IgD-negative memory B cell (primary cell): Measurements from ENCODE around the gene BEST2. TPM values are rescaled to one million over a fixed set of nuclear protein-coding genes. Genes with fewer than 3 reads are reported as not detected.
A peak's percentile ranks its signal among the peaks of the same experiment; 100 is the strongest.
"Not testable (repeated sequence)": the region's sequence is repeated elsewhere in the genome, so short reads cannot be mapped to it uniquely, and the experiment has no call there.

ENCODE experiments used
- H3K27ac Mint-ChIP-seq, 3 donors: one replicate each; pipeline ENCODE4 v1.8.0; 2020 to 2022; ENCODE audit warnings: mild to moderate bottlenecking in 3 of 3, mixed read lengths in 3 of 3, moderate library complexity in 1 of 3
- H3K27me3 Mint-ChIP-seq: one replicate; pipeline ENCODE4 v1.8.0; 2021; ENCODE audit warnings: mixed read lengths
- H3K36me3 Mint-ChIP-seq: one replicate; pipeline ENCODE4 v1.8.0; 2020; ENCODE audit warnings: mild to moderate bottlenecking, mixed read lengths
- H3K4me1 Mint-ChIP-seq, 3 donors: one replicate each; pipeline ENCODE4 v1.8.0; 2020 to 2022; ENCODE audit warnings: mixed read lengths in 3 of 3, mild to moderate bottlenecking in 1 of 3
- H3K4me3 Mint-ChIP-seq, 4 donors: one replicate each; pipeline ENCODE4 v1.8.0; 2020 to 2022; ENCODE audit warnings: mild to moderate bottlenecking in 4 of 4, mixed read lengths in 4 of 4, moderate library complexity in 3 of 4
- H3K9me3 Mint-ChIP-seq, 3 donors: one replicate each; pipeline ENCODE4 v1.8.0; 2020 to 2021; ENCODE audit warnings: mixed read lengths in 3 of 3, mild to moderate bottlenecking in 1 of 3
- polyA plus RNA-seq: library from polyadenylated mRNA; unstranded; fragments of 300-500 nt; fragmentation: Illumina TruSeq; gene quantifications from one replicate; pipeline ENCODE4 v1.2.3, GENCODE V29; 2021

The BEST2 gene
- polyA plus RNA-seq, 1 donor from 2014 or later, result not detected

DNA sequence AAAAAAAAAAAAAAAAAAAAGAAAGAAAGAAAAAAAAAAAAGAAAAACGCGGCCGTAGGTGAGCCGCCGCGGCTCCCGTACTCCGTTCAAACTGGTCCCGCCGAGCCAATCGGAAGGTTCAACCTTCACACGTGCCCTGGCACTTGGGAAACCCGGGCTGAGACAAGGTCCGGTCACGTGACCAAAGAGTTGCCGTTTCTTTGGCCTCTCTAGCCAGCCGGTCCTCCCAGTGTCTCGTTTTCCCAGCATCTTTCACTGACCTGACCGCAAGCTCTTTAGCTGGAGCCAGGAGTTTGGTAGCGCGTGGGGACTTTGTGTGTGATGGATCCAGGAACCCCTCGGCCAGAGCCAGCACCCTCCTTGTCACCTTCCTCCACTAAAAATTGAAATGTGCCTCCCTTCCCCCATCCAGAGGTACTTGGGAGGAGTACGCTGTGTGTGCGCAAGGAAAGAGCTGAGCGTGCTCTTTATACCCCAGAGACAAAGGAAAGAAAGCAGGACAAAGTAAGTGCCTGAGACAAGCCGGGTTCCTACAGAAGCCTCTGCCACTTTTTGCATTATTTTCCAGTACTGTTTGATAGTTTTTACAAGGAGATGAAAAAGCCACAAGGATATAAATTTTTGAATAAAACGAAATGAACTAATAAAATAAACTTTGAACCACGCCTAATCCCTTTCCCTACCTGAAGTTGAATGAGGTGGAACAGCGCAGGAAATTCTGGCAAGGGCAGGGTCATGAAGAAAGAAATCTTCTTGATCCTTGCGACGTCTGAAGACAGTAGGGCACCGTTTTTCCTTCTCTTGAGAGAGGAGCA lies 28.8 kb upstream of the BEST2 start:
- H3K9me3 Mint-ChIP-seq, result no peaks in the 10 kb centered on the region
- H3K4me3 Mint-ChIP-seq, result peak overlapping the region; percentile 89 to 99 (median 98)
- peak overlapping the region; percentile 96 to 99 (median 98) for H3K27ac Mint-ChIP-seq
- peaks cover 5% of the 10 kb centered on the region for H3K36me3 Mint-ChIP-seq
- H3K27me3 Mint-ChIP-seq, result no peaks in the 10 kb centered on the region
- H3K4me1 Mint-ChIP-seq, result peaks cover 25 to 28% (median 25%) of the 10 kb centered on the region in 3 donors

- Mint-ChIP-seq H3K36me3 (peaks cover 5% of the 10 kb centered on the region), H3K9me3 (no peaks in the 10 kb centered on the region), H3K4me3 (peak overlapping the region; percentile 89 to 99 (median 98)), H3K27ac (peak overlapping the region; percentile 96 to 99 (median 98)), H3K27me3 (no peaks in the 10 kb centered on the region), H3K4me1 (peaks cover 25 to 28% (median 25%) of the 10 kb centered on the region in 3 donors)
These were observed 28.3 kb upstream of the BEST2 start for GRCh38 chr19:12723381-12723640.

DNA sequence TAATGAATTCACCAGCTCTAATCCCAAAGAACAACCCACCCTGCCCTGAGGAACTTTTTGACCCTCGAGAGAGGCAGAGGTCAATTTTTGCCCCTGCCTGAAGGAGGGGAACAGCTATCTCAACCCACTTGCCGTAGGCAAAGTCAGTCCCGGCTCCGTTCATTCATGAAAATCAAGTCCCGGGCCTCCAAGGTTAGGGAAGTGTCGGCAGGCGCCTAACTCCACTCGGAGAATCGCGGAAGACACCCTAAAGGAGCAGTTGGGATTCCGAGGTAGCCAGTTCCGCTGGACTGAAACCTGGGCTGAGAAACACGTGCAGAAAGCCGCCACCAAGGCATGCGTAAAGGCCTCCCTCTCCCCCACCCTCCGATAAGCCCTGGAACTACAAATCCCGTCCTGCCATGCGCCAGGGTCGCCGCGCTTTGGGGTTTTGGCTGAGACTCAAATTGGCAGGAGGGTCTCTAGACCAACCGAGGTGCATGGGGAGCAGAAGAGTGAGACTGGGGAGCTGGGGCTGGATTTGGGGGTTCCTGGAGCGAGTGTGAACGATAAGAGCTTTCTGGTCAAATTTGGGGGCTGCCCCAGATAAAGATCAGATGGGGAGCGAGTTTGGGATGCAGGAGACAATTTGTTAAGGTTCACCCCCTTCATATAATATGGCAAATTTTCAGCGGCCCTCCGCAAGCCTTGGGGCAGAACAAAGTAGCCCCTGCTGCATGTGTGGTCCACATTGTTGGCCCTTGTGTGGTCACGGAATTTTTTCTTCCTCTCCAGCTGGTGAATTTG lies 27.8 kb upstream of the BEST2 start, which contains the start of gene TNPO2:
Gene TNPO2 (minus strand): TSS at position 292 of the 786 bp plus-strand sequence. CDS start 2,955 bp downstream, outside the sequence.
- H3K4me1 Mint-ChIP-seq, result peaks cover 25 to 28% (median 25%) of the 10 kb centered on the region in 3 donors
- H3K36me3 Mint-ChIP-seq, result peaks cover 5% of the 10 kb centered on the region
- peak within 1 kb of the TSS; percentile 96 to 99 (median 98) for H3K27ac Mint-ChIP-seq
- H3K9me3 Mint-ChIP-seq, result no peaks in the 10 kb centered on the region
- no peaks in the 10 kb centered on the region for H3K27me3 Mint-ChIP-seq
- peak within 1 kb of the TSS; percentile 89 to 99 (median 98) for H3K4me3 Mint-ChIP-seq

DNA sequence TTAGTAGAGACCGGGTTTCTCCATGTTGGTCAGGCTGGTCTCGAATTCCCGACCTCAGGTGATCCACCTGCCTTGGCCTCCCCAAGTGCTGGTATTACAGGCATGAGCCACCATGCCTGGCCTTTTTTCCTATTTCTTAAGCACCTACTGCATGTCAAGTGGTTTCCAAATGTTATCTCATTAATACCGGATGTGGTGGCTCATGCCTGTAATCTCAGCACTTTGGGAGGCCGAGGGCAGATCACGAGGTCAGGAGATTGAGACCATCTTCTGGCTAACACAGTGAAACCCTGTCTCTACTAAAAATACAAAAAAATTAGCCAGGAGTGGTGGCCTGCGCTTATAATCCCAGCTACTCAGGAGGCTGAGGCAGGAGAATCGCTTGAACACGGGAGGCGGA lies 26.0 kb upstream of the BEST2 start:
- not testable (repeated sequence) for H3K27ac Mint-ChIP-seq, H3K27me3 Mint-ChIP-seq, H3K9me3 Mint-ChIP-seq, H3K36me3 Mint-ChIP-seq, H3K4me3 Mint-ChIP-seq
- peaks cover 31 to 36% (median 32%) of the 10 kb centered on the region in 3 donors for H3K4me1 Mint-ChIP-seq

DNA sequence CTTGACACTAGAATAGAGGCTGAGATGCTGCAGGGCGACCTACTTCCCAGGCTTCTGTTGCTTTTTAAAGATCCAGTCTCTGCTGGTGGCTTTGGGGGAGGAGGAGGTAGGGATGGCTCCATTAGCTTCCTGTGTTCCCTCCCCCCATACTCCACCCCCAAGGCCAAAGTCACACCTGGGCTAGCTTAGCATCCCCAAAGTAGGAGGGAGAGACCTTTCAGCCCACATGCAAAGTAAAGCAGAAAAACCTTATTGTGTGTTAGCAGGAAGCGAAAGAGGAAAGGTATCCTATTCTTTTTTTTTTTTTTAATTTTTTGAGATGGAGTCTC lies 24.6 kb upstream of the BEST2 start:
- Mint-ChIP-seq H3K4me3 (peak overlapping the region in 1 of 4 donors; percentile 85), H3K27ac (peak overlapping the region in 2 of 3 donors; percentile 77 to 94), H3K27me3 (no peaks in the 10 kb centered on the region), H3K9me3 (no peaks in the 10 kb centered on the region), H3K36me3 (peaks cover 5% of the 10 kb centered on the region), H3K4me1 (peaks cover 26 to 34% (median 31%) of the 10 kb centered on the region in 3 donors)

DNA sequence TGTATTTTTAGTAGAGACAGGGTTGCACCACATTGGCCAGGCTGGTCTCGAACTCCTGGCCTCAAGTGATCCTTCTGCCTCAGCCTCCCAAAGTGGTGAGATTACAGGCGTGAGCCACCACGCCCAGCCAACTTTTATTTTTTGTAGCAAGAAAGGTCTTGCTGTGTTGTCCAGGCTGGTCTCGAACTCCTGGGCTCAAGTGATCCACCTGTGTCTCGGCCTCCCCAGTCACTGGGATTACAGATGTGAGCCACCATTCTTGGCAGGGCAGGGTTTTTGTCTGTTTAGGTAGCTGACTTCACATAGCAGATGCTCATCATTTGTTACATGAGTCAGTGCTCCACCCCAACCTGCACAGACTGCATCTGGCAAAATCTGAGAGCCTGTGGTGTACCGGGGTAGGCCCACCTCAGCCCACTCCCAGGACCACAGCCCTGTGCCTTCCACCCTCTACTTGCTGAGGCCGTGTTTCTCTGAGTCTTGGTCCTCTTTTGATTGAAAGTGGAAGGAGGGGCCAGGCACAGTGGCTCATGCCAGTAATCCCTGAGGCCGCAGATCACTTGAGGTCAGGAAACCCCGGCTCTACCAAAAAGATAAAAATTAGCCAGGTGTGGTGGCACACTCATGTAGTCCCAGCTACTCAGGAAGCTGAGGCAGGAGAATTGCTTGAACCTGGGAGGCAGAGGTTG lies 23.7 kb upstream of the BEST2 start:
- Mint-ChIP-seq H3K4me1 (peaks cover 27 to 39% (median 31%) of the 10 kb centered on the region in 3 donors), H3K27ac (peak overlapping the region in 2 of 3 donors; percentile 76 to 77)

DNA sequence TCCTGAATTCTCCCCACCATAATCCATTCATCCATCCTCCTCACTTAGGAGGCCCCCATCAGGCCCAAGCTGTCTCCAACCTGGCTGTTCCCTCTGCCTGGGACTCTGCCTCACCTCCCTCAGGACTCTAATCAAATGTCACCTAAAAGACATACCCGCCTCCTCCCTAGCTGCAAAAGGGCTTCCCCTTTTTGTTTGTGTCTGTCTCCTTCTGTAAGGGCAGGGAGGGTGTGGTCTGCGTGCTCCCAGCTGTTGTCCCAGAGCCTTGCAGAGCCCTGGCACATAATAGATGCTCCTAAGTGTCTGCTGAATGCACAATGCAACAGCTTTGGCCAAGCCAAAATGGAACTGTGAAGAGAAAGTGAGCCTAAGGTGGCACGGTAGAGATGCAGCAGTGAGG lies 21.5 kb upstream of the BEST2 start:
- peaks cover 23 to 35% (median 29%) of the 10 kb centered on the region in 3 donors for H3K4me1 Mint-ChIP-seq
- no peaks in the 10 kb centered on the region for H3K27me3 Mint-ChIP-seq
- peaks cover 6% of the 10 kb centered on the region for H3K36me3 Mint-ChIP-seq
- H3K27ac Mint-ChIP-seq, result peak overlapping the region; percentile 62 to 89 (median 88)
- H3K9me3 Mint-ChIP-seq, result no peaks in the 10 kb centered on the region
- peak overlapping the region; percentile 71 to 91 (median 85) for H3K4me3 Mint-ChIP-seq

More for the DNA sequence above, 23.7 kb upstream of the BEST2 start:
- no peaks in the 10 kb centered on the region for H3K9me3 Mint-ChIP-seq
- no peaks in the 10 kb centered on the region for H3K27me3 Mint-ChIP-seq
- peaks cover 5% of the 10 kb centered on the region for H3K36me3 Mint-ChIP-seq
- H3K4me3 Mint-ChIP-seq, result peak overlapping the region in 1 of 4 donors; percentile 57

GRCh38 chr19:12731337-12731736 lies 20.3 kb upstream of the BEST2 start:
- peak overlapping the region in 1 of 3 donors; percentile 88 for H3K27ac Mint-ChIP-seq
- peaks cover 6% of the 10 kb centered on the region for H3K36me3 Mint-ChIP-seq
- H3K4me3 Mint-ChIP-seq, result peak overlapping the region in 1 of 4 donors; percentile 65
- H3K4me1 Mint-ChIP-seq, result peaks cover 22 to 36% (median 29%) of the 10 kb centered on the region in 3 donors
- no peaks in the 10 kb centered on the region for H3K27me3 Mint-ChIP-seq
- no peaks in the 10 kb centered on the region for H3K9me3 Mint-ChIP-seq

DNA sequence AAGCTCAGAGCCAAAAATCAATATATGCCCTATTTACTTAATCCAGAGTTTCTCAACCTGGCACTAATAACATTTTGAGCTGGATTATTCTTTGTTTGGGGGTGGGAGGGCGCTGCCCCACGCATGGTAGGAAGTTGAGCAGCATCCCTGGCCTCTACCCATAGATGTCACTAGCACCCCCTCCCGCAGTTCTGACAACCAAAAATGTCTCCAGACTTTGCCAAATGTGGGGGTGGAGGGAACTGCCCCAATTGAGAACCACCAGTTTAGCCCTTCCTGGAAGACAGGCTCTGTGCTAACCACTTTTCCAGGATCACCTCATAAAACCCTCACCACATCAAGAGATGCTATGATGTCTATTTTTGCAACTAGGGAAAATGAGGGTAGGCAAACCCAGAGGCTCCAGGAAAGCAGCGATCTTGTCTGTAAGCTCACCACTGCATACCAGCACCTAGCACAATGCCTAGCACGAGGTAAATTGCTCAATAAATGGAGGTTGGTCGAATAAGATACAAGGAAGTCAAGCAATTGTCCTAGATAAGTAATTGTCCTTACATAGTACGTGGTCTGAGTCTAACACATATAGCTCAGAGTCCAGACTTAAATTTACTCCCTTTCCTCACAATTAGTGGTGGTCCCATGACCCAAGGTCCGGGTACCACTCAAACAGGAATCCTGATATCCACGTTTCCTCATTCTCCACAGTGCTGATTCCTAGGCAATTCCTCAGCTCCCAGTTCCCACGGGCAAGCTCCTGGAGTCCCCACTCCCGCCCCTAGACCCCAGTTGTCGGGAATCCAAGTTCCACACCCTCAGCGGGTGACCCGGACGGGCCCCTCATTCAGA lies 18.0 kb upstream of the BEST2 start:
- Mint-ChIP-seq H3K36me3 (peaks cover 4% of the 10 kb centered on the region), H3K4me3 (peak overlapping the region; percentile 83 to 97 (median 96)), H3K4me1 (peaks cover 27 to 45% (median 41%) of the 10 kb centered on the region in 3 donors), H3K27ac (peak overlapping the region; percentile 88 to 97 (median 95)), H3K27me3 (peaks cover 2% of the 10 kb centered on the region), H3K9me3 (no peaks in the 10 kb centered on the region)

- Mint-ChIP-seq H3K27me3 (peaks cover 2% of the 10 kb centered on the region), H3K4me3 (peak within 1 kb of the TSS; percentile 82 to 100 (median 100)), H3K4me1 (peaks cover 17 to 32% (median 27%) of the 10 kb centered on the region in 3 donors), H3K36me3 (peaks cover 6% of the 10 kb centered on the region), H3K27ac (peak within 1 kb of the TSS; percentile 88 to 99 (median 93)), H3K9me3 (no peaks in the 10 kb centered on the region)
These were observed 14.4 kb upstream of the BEST2 start, which contains the start of gene GET3 for GRCh38 chr19:12736995-12737834. Gene GET3 (plus strand): TSS chr19:12737497. CDS start chr19:12737506, 9 bp downstream.

DNA sequence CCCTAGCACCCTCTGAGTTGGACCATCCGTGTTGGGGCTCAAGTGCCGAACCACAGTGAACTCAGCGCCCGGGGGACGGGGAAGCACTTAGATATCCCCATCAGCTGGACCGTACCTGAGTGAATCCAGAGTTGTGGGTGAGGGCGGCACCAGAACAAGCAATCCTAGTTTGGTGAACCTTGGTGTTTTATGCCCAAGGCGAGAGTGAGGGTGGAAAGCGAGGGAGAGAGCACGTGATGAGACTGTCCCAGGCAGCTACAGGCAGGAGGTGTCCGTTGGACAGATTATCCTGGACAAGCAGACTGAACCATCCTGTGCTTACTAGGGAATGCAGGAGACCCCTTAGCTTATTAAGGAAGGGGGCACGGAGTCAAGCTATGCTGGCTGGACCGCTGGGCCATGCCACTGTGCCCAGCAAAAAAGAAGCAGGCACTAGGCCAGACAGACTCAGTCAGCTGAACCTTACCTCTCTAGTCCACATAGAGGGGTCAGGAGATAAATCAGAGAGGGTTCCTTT lies 13.7 kb upstream of the BEST2 start:
- no peaks in the 10 kb centered on the region for H3K9me3 Mint-ChIP-seq
- peak overlapping the region in 2 of 3 donors; percentile 88 to 93 for H3K27ac Mint-ChIP-seq
- peaks cover 2% of the 10 kb centered on the region for H3K27me3 Mint-ChIP-seq
- H3K4me1 Mint-ChIP-seq, result peaks cover 16 to 28% (median 23%) of the 10 kb centered on the region in 3 donors
- H3K36me3 Mint-ChIP-seq, result peaks cover 9% of the 10 kb centered on the region
- peak overlapping the region; percentile 82 to 100 (median 100) for H3K4me3 Mint-ChIP-seq

DNA sequence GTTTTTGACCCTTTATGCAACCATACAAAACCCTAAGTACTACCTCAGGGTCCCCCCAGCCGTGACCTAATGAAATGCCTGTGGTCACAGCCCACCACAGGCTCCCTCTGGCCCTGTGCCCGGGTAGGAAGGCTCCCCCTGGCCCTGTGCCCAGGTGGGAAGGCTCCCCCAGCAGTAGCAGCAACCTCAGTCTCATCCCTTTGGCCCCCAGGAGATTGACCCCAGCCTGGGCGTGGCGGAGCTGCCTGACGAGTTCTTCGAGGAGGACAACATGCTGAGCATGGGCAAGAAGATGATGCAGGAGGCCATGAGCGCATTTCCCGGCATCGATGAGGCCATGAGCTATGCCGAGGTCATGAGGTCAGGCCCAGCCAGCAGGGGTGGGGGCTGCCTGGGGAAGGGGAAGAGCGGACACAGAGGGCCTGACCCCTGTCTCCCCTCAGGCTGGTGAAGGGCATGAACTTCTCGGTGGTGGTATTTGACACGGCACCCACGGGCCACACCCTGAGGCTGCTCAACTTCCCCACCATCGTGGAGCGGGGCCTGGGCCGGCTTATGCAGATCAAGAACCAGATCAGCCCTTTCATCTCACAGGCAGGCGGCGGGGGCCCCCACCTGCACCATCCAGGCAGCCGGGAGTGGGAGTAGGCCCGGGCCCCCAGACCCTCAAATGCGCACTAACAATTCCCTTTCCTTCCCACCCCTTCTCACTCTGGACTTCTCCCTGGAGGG lies 6.3 kb upstream of the BEST2 start:
- Mint-ChIP-seq H3K9me3 (peaks cover 0 to 5% (median 0%) of the 10 kb centered on the region in 3 donors), H3K27ac (no peak overlapping the region), H3K4me3 (peak overlapping the region in 1 of 4 donors; percentile 45)

More for the DNA sequence above, 6.3 kb upstream of the BEST2 start:
- Mint-ChIP-seq H3K36me3 (peaks cover 17% of the 10 kb centered on the region), H3K4me1 (peaks cover 4 to 8% (median 5%) of the 10 kb centered on the region in 3 donors), H3K27me3 (no peaks in the 10 kb centered on the region)
